Common myeloid progenitor, CD34-positive (primary cell): Measurements from ENCODE around the gene LRRFIP2.
A peak's percentile ranks its signal among the peaks of the same experiment; 100 is the strongest.

Source experiments
- CTCF ChIA-PET: fragments of 350-600 bp; sonication (Branson Sonifier 250); formaldehyde crosslinking; loops from one replicate; lab custom pipeline; 2021; ENCODE audit warnings: antibody characterized with exemption; lab: Charles Lee
- POLR2A ChIA-PET: fragments of 350-600 bp; sonication (Branson Sonifier 250); formaldehyde crosslinking; loops from one replicate; lab custom pipeline; 2021; ENCODE audit warnings: antibody characterized with exemption; lab: Charles Lee
- DNase-seq, 3 donors: peaks; one replicate each; pipeline versions ENCODE4 v3.0.0 to v3.0.0-alpha.2; 2013
- H3K27ac ChIP-seq, 2 experiments: 1 replicate in 1 of 2; 2 replicates in 1 of 2; pipeline ENCODE4 v1.7.0; 2013; ENCODE audit warnings: inconsistent platforms in 2 of 2, low read length in 2 of 2, mild to moderate bottlenecking in 2 of 2, low read depth in 1 of 2, moderate library complexity in 1 of 2; ENCODE audit not compliant: severe bottlenecking in 2 of 2, insufficient read depth in 1 of 2, poor library complexity in 1 of 2
- H3K27me3 ChIP-seq, 5 experiments: replicated peaks in 2 of 5; 1 replicate in 3 of 5; 2 replicates in 2 of 5; pipeline versions ENCODE4 v1.6.1 to v1.7.0; 2013; ENCODE audit warnings: low read length in 4 of 5, mild to moderate bottlenecking in 2 of 5, moderate library complexity in 2 of 5, inconsistent platforms in 1 of 5; ENCODE audit not compliant: insufficient read depth in 5 of 5, control insufficient read depth in 4 of 5
- H3K36me3 ChIP-seq, 4 experiments: 1 replicate in 2 of 4; 2 replicates in 2 of 4; pipeline versions ENCODE4 v1.6.1 to v1.7.0; 2013; ENCODE audit warnings: low read length in 3 of 4, control low read depth in 1 of 4, mild to moderate bottlenecking in 1 of 4; ENCODE audit not compliant: control insufficient read depth in 4 of 4, insufficient read depth in 4 of 4
- H3K4me1 ChIP-seq, 4 experiments: 1 replicate in 3 of 4; 2 replicates in 1 of 4; pipeline versions ENCODE4 v1.6.1 to v1.7.1; 2013; ENCODE audit warnings: low read length in 3 of 4, mild to moderate bottlenecking in 3 of 4, control low read depth in 1 of 4, inconsistent platforms in 1 of 4, moderate library complexity in 1 of 4; ENCODE audit not compliant: control insufficient read depth in 4 of 4, insufficient read depth in 4 of 4; ENCODE audit errors: control extremely low read depth in 1 of 4
- H3K4me3 ChIP-seq, 7 experiments: 1 replicate in 4 of 7; 2 replicates in 3 of 7; pipeline versions ENCODE4 v1.5.1 to v1.7.0; 2013; ENCODE audit warnings: mild to moderate bottlenecking in 7 of 7, low read length in 6 of 7, moderate library complexity in 6 of 7, inconsistent platforms in 2 of 7, low read depth in 2 of 7, control low read depth in 1 of 7; ENCODE audit not compliant: insufficient read depth in 4 of 7, control insufficient read depth in 1 of 7; ENCODE audit errors: extremely low read depth in 1 of 7
- H3K9me3 ChIP-seq, 5 experiments: 1 replicate in 4 of 5; 2 replicates in 1 of 5; pipeline versions ENCODE4 v1.6.1 to v1.7.1; 2013; ENCODE audit warnings: low read length in 4 of 5, mild to moderate bottlenecking in 2 of 5, inconsistent platforms in 1 of 5, low read depth in 1 of 5, moderate library complexity in 1 of 5; ENCODE audit not compliant: control insufficient read depth in 4 of 5, insufficient read depth in 2 of 5; ENCODE audit errors: control extremely low read depth in 1 of 5
- WGBS: methylation state at CpG from one replicate; pipeline ENCODE4 v1.1.5; 2013; ENCODE audit not compliant: insufficient coverage; 5-methylcytosine and 5-hydroxymethylcytosine counted together

LRRFIP2 gene

DNA sequence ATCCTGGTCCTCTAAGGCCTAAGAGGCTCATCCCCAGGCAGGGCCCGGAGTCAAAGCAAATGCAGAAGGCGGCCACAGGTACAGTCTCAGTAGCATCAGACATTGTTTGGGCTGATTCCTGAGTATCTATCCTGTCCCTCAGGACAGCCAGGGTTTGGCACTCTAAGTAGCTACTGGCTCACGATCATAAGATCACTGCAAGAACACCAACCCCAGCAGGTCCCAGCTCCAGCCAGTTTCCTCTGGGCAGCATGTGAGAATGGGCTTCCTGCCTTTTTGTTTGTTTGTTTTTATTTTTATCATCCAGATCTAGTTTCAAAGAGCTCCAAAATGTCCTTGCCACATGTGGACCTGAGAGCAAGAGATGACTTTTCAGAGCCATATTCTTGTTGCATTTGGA lies 32.7 kb downstream of the LRRFIP2 start:
- no peak for DNase-seq
- CTCF ChIA-PET = interaction anchor here (0.8 to 2.0 kb wide), 5 partner anchors 11 to 72 kb away, joined by 3 to 5 read pairs (median 3); partner anchors contain the start of gene LRRFIP2

DNA sequence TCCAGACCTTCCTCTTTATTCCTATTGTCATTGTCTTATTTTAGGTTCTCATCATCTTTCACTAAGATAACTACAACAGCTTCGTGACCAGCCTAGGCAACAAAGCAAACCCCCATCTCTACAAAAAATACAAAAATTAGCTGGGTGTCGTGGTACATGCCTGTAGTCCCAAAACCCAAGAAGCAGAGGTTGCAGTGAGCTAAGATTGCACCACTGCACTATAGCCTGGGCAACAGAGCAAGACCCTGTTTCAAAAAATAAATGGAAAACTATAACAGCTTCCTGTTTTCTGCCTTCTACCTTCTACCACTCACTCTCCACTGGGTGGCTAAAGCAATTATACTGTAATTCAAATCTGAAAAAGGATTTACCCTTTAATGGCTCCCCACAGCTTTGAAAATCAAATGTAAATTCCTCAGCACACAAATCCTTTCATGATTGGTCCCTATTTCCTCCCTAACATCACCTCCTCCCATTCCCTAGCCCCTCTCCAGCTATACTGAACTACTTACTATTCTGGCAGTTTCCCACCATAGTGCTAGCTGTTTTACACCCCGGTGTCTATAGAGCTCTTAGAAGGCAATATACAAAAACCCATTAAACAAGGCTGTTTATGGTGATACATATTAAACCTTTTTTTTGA lies 33.4 kb downstream of the LRRFIP2 start:
- no peak for DNase-seq
- peaks cover 0 to 3% (median 0%) of the 10 kb centered on the region in 5 experiments for H3K9me3 ChIP-seq
- no peak overlapping the region for H3K27ac ChIP-seq
- 100% methylated on average over 2 of the region's 3 CpGs for WGBS
- peaks cover 4 to 19% (median 11%) of the 10 kb centered on the region in 4 experiments for H3K36me3 ChIP-seq
- peaks cover 5 to 23% (median 10%) of the 10 kb centered on the region in 4 experiments for H3K4me1 ChIP-seq
- ChIA-PET CTCF (interaction anchor here (0.6 to 2.0 kb wide), 6 partner anchors 9 to 73 kb away, joined by 3 to 6 read pairs (median 4); partner anchors contain the start of gene LRRFIP2), POLR2A (interaction anchor here (0.7 kb wide), 1 partner anchor 38 kb away, joined by 3 read pairs; no protein-coding TSS in a partner anchor)
- no peak overlapping the region for H3K4me3 ChIP-seq
- H3K27me3 ChIP-seq = no peaks in the 10 kb centered on the region

More for the DNA sequence above, 32.7 kb downstream of the LRRFIP2 start:
- Histone ChIP-seq H3K27me3 (no peaks in the 10 kb centered on the region), H3K9me3 (peaks cover 0 to 3% (median 0%) of the 10 kb centered on the region in 5 experiments), H3K36me3 (peaks cover 4 to 23% (median 11%) of the 10 kb centered on the region in 4 experiments), H3K4me3 (no peak overlapping the region), H3K4me1 (peaks cover 5 to 28% (median 10%) of the 10 kb centered on the region in 4 experiments), H3K27ac (no peak overlapping the region)
- POLR2A ChIA-PET = interaction anchor here (0.7 kb wide), 1 partner anchor 39 kb away, joined by 3 read pairs; no protein-coding TSS in a partner anchor
- 100% methylated on average over 3 of the region's 3 CpGs for WGBS

DNA sequence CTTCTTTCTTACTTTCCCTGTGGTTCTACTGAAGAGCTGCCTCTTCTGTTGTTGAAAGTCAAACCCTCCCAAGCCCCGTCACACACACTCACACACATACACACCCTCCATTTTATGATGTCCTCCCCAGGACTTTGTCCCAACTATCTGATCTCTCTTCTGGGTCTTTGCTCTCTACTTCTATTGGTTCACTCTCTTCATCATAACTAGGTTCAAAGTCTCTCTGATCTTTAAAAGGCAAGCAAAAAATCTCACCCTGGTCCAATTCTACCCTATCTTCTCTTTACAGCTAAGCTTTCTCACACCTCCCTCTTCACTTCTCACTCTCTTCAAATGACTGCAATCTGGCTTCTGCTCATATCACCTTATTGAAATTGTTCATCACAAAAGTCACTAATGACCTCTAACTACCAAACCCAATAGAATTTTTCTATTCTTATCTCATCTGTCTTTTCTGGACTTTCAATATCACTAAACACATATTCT lies 34.8 kb downstream of the LRRFIP2 start:
- CTCF ChIA-PET = interaction anchor here (1.2 kb wide), 1 partner anchor 8 kb away, joined by 6 read pairs; no protein-coding TSS in a partner anchor
- no peak for DNase-seq
- no peaks in the 10 kb centered on the region for H3K27me3 ChIP-seq
- peaks cover 4 to 19% (median 11%) of the 10 kb centered on the region in 4 experiments for H3K36me3 ChIP-seq
- H3K4me1 ChIP-seq = peaks cover 0 to 9% (median 3%) of the 10 kb centered on the region in 4 experiments
- POLR2A ChIA-PET = no interaction called here
- H3K4me3 ChIP-seq = no peak overlapping the region
- H3K9me3 ChIP-seq = peaks cover 0 to 3% (median 0%) of the 10 kb centered on the region in 5 experiments
- H3K27ac ChIP-seq = no peak overlapping the region
- WGBS = 86% methylated on average over 1 of the region's 1 CpG

DNA sequence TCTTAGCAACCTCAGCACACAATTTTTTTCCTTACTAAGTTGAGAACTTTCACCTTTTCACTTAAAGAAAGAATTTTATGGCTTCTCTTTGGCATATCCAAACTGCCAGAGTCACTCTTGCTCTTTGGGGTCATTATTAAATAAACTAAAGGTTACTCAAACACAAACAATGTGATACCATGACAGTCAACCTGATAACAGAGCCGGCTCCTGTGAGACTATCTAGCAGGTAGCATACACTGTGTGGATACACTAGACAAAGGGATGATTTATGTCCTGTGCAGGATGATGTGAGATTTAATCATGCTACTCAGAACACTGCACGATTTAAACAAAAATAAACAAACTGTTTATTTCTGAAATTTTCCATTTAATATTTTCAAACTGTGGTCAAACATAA lies 35.6 kb downstream of the LRRFIP2 start:
- ChIA-PET CTCF (no interaction called here), POLR2A (no interaction called here)
- H3K27ac ChIP-seq = no peak overlapping the region
- peaks cover 4 to 17% (median 11%) of the 10 kb centered on the region in 4 experiments for H3K36me3 ChIP-seq
- no peak for DNase-seq
- peaks cover 0 to 4% (median 0%) of the 10 kb centered on the region in 4 experiments for H3K4me1 ChIP-seq
- WGBS = 25% methylated on average over 1 of the region's 2 CpGs
- H3K4me3 ChIP-seq = no peak overlapping the region
- H3K9me3 ChIP-seq = peaks cover 0 to 3% (median 0%) of the 10 kb centered on the region in 5 experiments
- no peaks in the 10 kb centered on the region for H3K27me3 ChIP-seq

DNA sequence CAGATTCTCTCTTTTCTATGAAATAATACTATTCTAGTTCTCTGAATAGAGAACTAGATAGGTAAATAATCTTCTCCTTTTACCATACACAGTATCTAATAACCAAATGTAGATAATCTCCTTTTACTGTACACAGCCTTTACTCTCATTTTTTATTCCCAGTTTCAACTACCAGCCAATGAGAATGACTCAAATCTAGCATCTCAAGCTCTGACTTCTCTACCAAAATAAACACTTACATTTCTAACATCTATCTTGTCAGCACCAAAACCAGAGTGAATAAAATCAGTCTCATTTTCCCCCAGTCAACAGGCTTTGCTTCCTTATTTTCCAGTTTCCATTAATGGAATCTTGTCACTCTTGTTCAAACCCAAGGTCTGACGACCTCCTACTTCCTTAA lies 36.9 kb downstream of the LRRFIP2 start:
- Histone ChIP-seq H3K36me3 (peaks cover 0 to 4% (median 2%) of the 10 kb centered on the region in 4 experiments), H3K27me3 (no peaks in the 10 kb centered on the region), H3K4me3 (no peak overlapping the region), H3K9me3 (peaks cover 0 to 3% (median 0%) of the 10 kb centered on the region in 5 experiments), H3K4me1 (peaks cover 0 to 5% (median 0%) of the 10 kb centered on the region in 4 experiments), H3K27ac (no peak overlapping the region)
- ChIA-PET POLR2A (no interaction called here), CTCF (no interaction called here)
- no peak for DNase-seq
- 17% methylated on average over 1 of the region's 1 CpG for WGBS

DNA sequence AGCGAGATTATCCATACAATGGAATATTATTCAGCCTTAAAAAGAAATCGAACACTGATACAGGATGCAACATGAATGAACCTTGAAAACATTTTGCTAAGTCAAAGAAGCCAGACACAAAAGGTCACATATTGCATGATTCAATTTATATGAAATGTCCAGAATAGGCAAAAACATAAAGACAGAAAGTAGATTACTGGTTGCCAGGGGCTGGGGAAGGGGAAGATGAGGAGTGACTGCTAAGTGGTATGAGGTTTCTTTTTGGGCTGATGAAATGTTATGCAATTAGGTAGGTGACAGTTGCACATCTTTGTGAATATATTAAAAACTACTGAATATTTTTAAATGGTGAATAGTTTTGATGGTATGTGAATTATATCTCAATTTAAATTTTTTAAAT lies 38.3 kb downstream of the LRRFIP2 start:
- peaks cover 0 to 3% (median 0%) of the 10 kb centered on the region in 5 experiments for H3K9me3 ChIP-seq
- DNase-seq = peak in 2 of 3 donors; percentile 31 to 32
- H3K4me1 ChIP-seq = peaks cover 4 to 15% (median 7%) of the 10 kb centered on the region in 4 experiments
- CTCF ChIA-PET = interaction anchor here (0.9 kb wide), 1 partner anchor 8 kb away, joined by 3 read pairs; no protein-coding TSS in a partner anchor
- H3K4me3 ChIP-seq = no peak overlapping the region
- WGBS = 100% methylated on average over 1 of the region's 2 CpGs
- H3K36me3 ChIP-seq = no peaks in the 10 kb centered on the region
- no peak overlapping the region for H3K27ac ChIP-seq
- POLR2A ChIA-PET = no interaction called here
- H3K27me3 ChIP-seq = no peaks in the 10 kb centered on the region

DNA sequence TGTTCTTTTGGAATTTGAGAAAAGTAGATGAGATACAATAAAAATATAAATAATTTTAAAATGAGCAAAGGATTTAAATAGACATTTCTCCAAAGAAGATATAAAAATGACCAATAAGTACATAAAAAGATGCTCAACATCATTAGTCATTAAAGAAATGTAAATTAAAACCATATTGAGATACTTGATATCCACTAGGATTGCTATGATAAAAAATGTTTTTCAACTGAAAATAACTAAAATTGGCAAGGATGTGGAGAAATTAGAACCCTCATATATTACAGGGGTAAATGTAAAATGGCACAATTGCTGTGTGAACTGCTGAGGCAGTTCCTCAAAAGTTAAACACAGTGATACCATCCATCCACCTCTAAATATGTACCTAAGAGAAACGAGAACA lies 38.8 kb downstream of the LRRFIP2 start:
- no peaks in the 10 kb centered on the region for H3K27me3 ChIP-seq
- peaks cover 5 to 17% (median 7%) of the 10 kb centered on the region in 4 experiments for H3K4me1 ChIP-seq

More for the DNA sequence above, 38.8 kb downstream of the LRRFIP2 start:
- Histone ChIP-seq H3K9me3 (peaks cover 0 to 3% (median 0%) of the 10 kb centered on the region in 5 experiments), H3K36me3 (no peaks in the 10 kb centered on the region), H3K27ac (no peak overlapping the region), H3K4me3 (no peak overlapping the region)
- CTCF ChIA-PET = no interaction called here
- POLR2A ChIA-PET = no interaction called here
- WGBS = 100% methylated on average over 1 of the region's 1 CpG
- no peak for DNase-seq
